ENCODE data around the gene VGLL4.

The VGLL4 gene

GRCh38 chr3:11551036-11551435, 92.7 kb downstream of the VGLL4 start:
- no peak for DNase-seq (ENCODE audit: low read depth in 2 of 2)

GRCh38 chr3:11549580-11550140, 94.1 kb downstream of the VGLL4 start:
- DNase-seq (ENCODE audit: low read depth in 2 of 2), result no peak

- no peak for DNase-seq (ENCODE audit: low read depth in 2 of 2)
These were observed 95.0 kb downstream of the VGLL4 start for GRCh38 chr3:11548721-11549131.

- DNase-seq (ENCODE audit: low read depth in 2 of 2), result no peak
These were observed 96.2 kb downstream of the VGLL4 start for GRCh38 chr3:11547498-11547897.

- no peak for DNase-seq (ENCODE audit: low read depth in 2 of 2)
These were observed 96.9 kb downstream of the VGLL4 start for GRCh38 chr3:11546657-11547302.

GRCh38 chr3:11545186-11545851, 98.4 kb downstream of the VGLL4 start:
- no peak for DNase-seq (ENCODE audit: low read depth in 2 of 2)

GRCh38 chr3:11544412-11545181, 99.1 kb downstream of the VGLL4 start:
- no peak for DNase-seq (ENCODE audit: low read depth in 2 of 2)

GRCh38 chr3:11543948-11544387, 99.7 kb downstream of the VGLL4 start:
- DNase-seq (ENCODE audit: low read depth in 2 of 2), result no peak

GRCh38 chr3:11543141-11543947, 100.4 kb downstream of the VGLL4 start:
- no peak for DNase-seq (ENCODE audit: low read depth in 2 of 2)

GRCh38 chr3:11542551-11542950, 101.2 kb downstream of the VGLL4 start:
- DNase-seq (ENCODE audit: low read depth in 2 of 2), result no peak

- DNase-seq (ENCODE audit: low read depth in 2 of 2), result no peak
These were observed 102.1 kb downstream of the VGLL4 start for GRCh38 chr3:11541321-11542303.

GRCh38 chr3:11539677-11540076, 104.0 kb downstream of the VGLL4 start:
- no peak for DNase-seq (ENCODE audit: low read depth in 2 of 2)

- DNase-seq (ENCODE audit: low read depth in 2 of 2), result no peak
These were observed 104.5 kb downstream of the VGLL4 start for GRCh38 chr3:11539218-11539617.

- DNase-seq (ENCODE audit: low read depth in 2 of 2), result no peak
These were observed 105.1 kb downstream of the VGLL4 start for GRCh38 chr3:11538581-11538980.

GRCh38 chr3:11536936-11537612, 106.6 kb downstream of the VGLL4 start:
- DNase-seq (ENCODE audit: low read depth in 2 of 2), result no peak

GRCh38 chr3:11536132-11536935, 107.4 kb downstream of the VGLL4 start:
- DNase-seq (ENCODE audit: low read depth in 2 of 2), result no peak

- no peak for DNase-seq (ENCODE audit: low read depth in 2 of 2)
These were observed 108.3 kb downstream of the VGLL4 start for GRCh38 chr3:11535243-11535960.

GRCh38 chr3:11534793-11535101, 109.0 kb downstream of the VGLL4 start:
- no peak for DNase-seq (ENCODE audit: low read depth in 2 of 2)
